ENCODE measurements around the gene ERAS.

DNA sequence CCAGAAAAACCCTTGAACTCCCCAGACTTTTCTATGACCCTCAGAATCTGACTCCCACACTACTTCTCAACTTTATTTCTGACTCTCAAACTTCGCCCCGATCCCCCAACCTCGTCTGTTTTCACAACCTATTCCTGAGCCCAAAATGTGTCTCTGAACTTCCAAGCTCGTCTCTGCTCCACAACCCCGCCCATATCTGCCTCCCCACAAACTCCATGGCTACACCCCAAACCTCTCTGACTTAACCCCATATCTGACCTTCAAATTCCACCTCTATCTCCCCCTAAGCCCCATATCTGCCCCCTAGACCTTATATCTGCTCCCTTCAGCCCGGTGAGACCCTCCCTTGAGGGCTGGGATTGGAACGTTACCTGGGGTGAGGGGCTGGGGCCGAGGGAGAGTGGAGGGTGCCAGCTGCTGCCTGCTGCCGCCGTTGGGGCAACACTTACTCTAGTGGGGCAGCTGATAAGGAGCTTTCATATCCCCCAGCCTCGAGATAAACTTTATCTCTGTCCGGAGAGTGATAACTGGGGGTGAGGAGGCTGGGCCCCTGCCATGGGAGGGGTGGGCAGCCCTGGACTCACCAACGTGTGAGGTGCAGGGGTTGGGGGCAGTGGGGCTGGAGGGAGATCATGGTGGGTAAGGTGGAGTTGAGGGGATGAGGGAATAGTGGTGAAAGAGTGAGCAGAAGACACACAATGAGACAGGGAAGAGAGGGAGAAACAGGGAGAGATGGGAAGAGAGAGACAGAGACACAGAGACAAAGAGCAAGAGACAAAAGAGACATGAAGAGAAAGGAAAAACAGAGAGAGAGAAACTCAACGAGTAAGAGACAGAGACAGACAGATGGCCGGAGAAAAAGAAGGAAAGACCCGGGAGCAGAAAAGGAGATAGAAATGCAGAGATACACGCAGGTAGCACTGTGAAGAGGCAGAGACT is 38.5 kb upstream of the ERAS start:
- TF ChIP-seq CTCF (IDR thresholded peaks at IDR 0.05) = no peak
- no peak for TF ChIP-seq POLR2A (IDR thresholded peaks at IDR 0.05)
